Right atrium auricular region (tissue), 2 donors: ENCODE measurements around the gene SPRED2. TPM values are rescaled to one million over a fixed set of nuclear protein-coding genes. Genes with fewer than 3 reads are reported as not detected.

ENCODE experiments used
- DNase-seq: peaks from one replicate; pipeline ENCODE4 v3.0.0-alpha.2; 2019; ENCODE audit warnings: low spot score
- H3K27ac ChIP-seq, 2 donors: fragments of 200-600 bp; sonication (generic); 1 replicate in 1 of 2; 2 replicates in 1 of 2; pipeline ENCODE4 v1.5.1; 2016 to 2019
- H3K27me3 ChIP-seq, 2 donors: fragments of 200-600 bp; sonication (generic); one replicate each; pipeline versions ENCODE4 v1.5.1 to v1.6.0; 2017 to 2019
- H3K36me3 ChIP-seq: fragments of 200-600 bp; sonication (generic); one replicate; pipeline ENCODE4 v1.5.1; 2016
- H3K4me1 ChIP-seq, 2 donors: fragments of 200-600 bp; sonication (generic); one replicate each; pipeline versions ENCODE4 v1.5.1 to v1.6.0; 2017 to 2019
- H3K4me3 ChIP-seq, 2 donors: fragments of 200-600 bp; sonication (generic); 1 replicate in 1 of 2; 2 replicates in 1 of 2; pipeline ENCODE4 v1.5.1; 2017 to 2019; ENCODE audit warnings: mild to moderate bottlenecking in 1 of 2, moderate library complexity in 1 of 2
- H3K9me3 ChIP-seq, 2 donors: fragments of 200-600 bp; sonication (generic); one replicate each; pipeline ENCODE4 v1.5.1; 2019
- CTCF ChIP-seq, 2 donors: fragments of 200-600 bp; sonication (generic); IDR thresholded peaks; one replicate each; pipeline ENCODE4 v1.5.1; 2019; ENCODE audit warnings: antibody characterized with exemption in 2 of 2
- total RNA-seq, 2 donors: library from RNA; depleted of rRNA; stranded (reverse); fragments of >200 nt; gene quantifications; one replicate each; pipeline ENCODE4 v1.1.0, GENCODE V29; 2016

The SPRED2 gene
- total RNA-seq, 2 donors from 2014 or later: 14.7 to 17.3 TPM

GRCh38 chr2:65438137-65438899 is 5.9 kb upstream of the SPRED2 start:
- Histone ChIP-seq H3K4me3 (no peak overlapping the region), H3K4me1 (peaks cover 0 to 19% of the 10 kb centered on the region in 2 donors), H3K27ac (no peak overlapping the region), H3K27me3 (no peaks in the 10 kb centered on the region), H3K36me3 (no peaks in the 10 kb centered on the region), H3K9me3 (no peaks in the 10 kb centered on the region)
- no peak for DNase-seq
- no peak for TF ChIP-seq CTCF (IDR thresholded peaks at IDR 0.05)

GRCh38 chr2:65437392-65438135 is 5.2 kb upstream of the SPRED2 start:
- H3K4me1 ChIP-seq: peaks cover 0 to 22% of the 10 kb centered on the region in 2 donors
- DNase-seq: no peak
- H3K9me3 ChIP-seq: no peaks in the 10 kb centered on the region
- no peaks in the 10 kb centered on the region for H3K36me3 ChIP-seq
- H3K27me3 ChIP-seq: no peaks in the 10 kb centered on the region
- TF ChIP-seq CTCF (IDR thresholded peaks at IDR 0.05): no peak
- H3K4me3 ChIP-seq: no peak overlapping the region
- peak overlapping the region; percentile 96 to 99 for H3K27ac ChIP-seq

GRCh38 chr2:65436824-65437221 is 4.4 kb upstream of the SPRED2 start:
- Histone ChIP-seq H3K4me1 (peaks cover 0 to 22% of the 10 kb centered on the region in 2 donors), H3K27me3 (no peaks in the 10 kb centered on the region), H3K4me3 (peak overlapping the region; percentile 78 to 83), H3K27ac (peak overlapping the region; percentile 96 to 99), H3K9me3 (no peaks in the 10 kb centered on the region), H3K36me3 (no peaks in the 10 kb centered on the region)
- no peak for TF ChIP-seq CTCF (IDR thresholded peaks at IDR 0.05)
- no peak for DNase-seq

- Histone ChIP-seq H3K27ac (peak overlapping the region; percentile 96 to 99), H3K36me3 (no peaks in the 10 kb centered on the region), H3K4me3 (peak overlapping the region; percentile 78 to 83), H3K9me3 (no peaks in the 10 kb centered on the region), H3K4me1 (peaks cover 0 to 22% of the 10 kb centered on the region in 2 donors), H3K27me3 (no peaks in the 10 kb centered on the region)
- peak; percentile 96 for DNase-seq
- no peak for TF ChIP-seq CTCF (IDR thresholded peaks at IDR 0.05)
Measured at GRCh38 chr2:65436169-65436823, 3.9 kb upstream of the SPRED2 start.

GRCh38 chr2:65435625-65436168 is 3.3 kb upstream of the SPRED2 start:
- H3K4me1 ChIP-seq: peaks cover 0 to 22% of the 10 kb centered on the region in 2 donors
- DNase-seq: peak; percentile 88
- no peaks in the 10 kb centered on the region for H3K36me3 ChIP-seq
- H3K9me3 ChIP-seq: no peaks in the 10 kb centered on the region
- peak in 1 of 2 donors; percentile 35 for TF ChIP-seq CTCF (IDR thresholded peaks at IDR 0.05)
- peak overlapping the region; percentile 78 to 83 for H3K4me3 ChIP-seq
- H3K27me3 ChIP-seq: no peaks in the 10 kb centered on the region
- H3K27ac ChIP-seq: peak overlapping the region; percentile 96 to 99
